NCI-H2227 (cell line): ENCODE data around the gene TNFSF11.

ENCODE experiments used
- DNase-seq: peaks from one replicate; lab custom pipeline; 2025; ENCODE audit not compliant: unreplicated experiment; lab: John Stamatoyannopoulos, UW

Gene TNFSF11

DNA sequence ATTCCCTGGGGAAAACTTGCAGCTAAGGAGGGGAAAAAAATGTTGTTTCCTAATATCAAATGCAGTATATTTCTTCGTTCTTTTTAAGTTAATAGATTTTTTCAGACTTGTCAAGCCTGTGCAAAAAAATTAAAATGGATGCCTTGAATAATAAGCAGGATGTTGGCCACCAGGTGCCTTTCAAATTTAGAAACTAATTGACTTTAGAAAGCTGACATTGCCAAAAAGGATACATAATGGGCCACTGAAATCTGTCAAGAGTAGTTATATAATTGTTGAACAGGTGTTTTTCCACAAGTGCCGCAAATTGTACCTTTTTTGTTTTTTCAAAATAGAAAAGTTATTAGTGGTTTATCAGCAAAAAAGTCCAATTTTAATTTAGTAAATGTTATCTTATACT is 33.6 kb downstream of the TNFSF11 start:
- DNase-seq = no peak

DNA sequence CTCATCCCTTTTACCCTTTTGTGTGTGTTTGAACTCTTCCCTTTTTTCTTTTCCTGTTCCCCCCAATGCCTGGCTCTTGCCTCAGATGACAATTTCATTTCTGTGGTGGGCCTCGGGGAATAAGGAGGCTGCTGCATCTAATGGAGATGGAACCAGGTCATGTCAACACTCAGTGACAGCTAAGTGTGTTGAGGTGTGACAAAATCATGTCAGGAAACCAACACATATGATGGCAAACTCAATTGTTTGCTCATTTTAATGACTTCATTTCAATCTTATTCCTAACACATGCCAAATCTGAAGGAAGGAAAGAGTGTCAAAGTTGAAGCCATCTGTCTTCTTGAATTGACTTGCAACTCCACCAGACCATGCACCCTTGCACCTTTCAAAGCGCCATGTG is 36.7 kb downstream of the TNFSF11 start:
- no peak for DNase-seq

DNA sequence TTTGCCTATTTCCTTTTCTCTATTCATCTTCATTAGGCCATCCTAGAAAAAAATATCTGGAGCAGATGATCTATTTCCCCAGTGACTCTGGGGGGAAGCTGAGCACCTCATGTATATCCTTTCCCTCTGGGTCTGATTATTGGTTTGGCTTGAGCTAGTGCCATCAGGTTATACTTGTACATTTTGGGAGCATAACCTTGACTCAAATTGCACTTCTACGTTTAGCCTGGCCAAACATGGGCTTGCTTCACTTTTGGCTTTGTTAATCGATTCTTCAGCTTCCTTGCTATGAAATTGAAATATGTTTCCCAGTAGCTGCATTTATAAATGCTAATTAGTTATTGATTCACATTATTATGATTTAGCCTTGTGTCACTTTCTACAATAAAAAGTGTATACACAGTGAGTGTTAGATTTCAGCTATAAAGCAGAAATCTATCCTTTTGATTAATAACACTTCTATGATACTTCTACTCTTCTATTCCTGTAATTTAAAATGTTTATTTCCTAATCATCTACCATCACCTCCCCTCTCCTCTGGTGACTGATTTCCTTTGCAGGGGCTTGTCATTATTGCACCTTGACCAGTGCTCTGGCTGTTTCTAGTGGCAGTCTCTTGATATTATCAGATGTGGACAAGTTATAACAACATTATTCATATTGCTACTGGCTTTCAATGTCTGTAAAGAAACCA is 37.3 kb downstream of the TNFSF11 start:
- DNase-seq = no peak

DNA sequence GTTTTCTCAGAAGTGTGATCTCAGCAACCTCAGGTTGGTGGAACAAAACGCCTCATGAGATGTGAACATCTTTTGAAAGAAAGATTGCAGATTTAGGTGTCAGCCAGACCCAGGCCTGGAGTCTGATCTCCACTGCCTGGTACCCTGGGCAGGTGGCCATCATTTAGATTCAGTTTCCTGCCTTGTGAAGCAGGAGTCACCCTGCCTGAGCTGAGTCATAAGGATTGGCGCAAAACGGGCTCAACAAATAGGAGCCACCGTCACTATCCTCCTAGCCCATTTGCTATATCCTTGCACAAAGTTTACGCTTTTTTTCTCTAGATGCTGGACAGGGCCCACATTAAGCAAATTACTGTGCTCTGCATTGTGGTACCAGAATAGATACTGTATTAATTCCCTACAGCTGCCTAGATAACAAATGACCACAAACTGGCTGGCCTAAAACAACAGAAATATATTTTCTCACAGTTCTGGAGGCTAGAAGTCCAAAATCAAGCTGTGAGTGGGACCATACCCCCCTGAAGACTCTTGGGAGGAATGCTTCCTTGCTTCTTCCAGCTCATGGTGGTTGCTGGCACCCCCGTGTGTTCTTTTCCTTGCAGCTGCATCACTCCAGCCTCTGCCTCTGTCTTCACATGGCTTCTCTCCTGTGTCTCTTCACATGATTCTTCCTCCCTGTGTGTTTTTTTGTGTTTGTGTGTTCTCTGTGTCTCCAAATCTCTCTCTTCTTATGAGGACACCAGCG is 38.2 kb downstream of the TNFSF11 start:
- no peak for DNase-seq

DNA sequence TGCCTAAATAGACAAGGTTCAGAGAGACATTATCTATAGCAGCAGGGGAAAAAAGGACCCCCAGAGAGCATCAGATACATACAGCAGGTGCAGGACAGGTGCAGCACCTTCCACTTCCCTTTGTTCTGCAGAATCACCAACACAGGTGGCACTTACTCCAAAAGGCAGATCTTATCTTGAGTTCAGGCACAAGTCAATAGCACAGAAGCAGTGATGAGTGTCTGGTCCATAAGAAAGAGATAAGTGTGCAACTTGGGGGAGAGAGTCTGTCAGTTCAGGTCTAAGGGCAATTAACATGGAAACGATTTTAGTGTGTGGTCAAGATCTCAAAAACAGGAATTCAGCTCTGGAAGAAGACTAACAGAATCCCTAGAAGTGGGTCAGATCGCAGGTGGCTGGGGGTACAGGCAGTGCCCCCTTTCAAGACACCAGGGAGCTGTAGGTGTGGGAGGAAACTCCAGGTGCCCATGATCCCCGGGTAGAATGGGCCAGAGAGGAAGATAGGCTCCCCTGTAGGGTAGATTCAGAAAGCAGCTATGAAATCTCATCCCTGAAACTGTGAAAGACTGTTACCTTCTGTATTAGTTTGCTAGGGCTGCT is 40.6 kb downstream of the TNFSF11 start:
- DNase-seq = no peak

DNA sequence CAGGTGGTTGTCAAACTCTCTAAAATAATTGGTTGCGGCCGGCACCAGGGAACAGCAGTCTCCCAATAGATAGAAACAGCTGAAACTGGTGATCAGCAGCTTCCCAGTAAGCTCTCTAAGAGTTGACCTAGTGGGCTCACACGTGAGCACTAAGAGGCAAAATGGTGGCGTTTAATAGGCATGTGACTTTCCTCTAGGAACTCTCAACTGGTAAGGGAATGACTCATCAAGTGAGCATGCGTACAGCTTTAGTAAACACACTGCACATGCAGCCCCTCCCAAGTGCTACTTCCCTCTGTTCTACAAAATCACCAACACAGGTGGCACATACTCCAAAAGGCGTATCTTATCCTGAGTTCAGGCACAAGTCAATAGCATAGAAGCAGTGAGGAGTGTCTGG is 41.7 kb downstream of the TNFSF11 start:
- DNase-seq = no peak

DNA sequence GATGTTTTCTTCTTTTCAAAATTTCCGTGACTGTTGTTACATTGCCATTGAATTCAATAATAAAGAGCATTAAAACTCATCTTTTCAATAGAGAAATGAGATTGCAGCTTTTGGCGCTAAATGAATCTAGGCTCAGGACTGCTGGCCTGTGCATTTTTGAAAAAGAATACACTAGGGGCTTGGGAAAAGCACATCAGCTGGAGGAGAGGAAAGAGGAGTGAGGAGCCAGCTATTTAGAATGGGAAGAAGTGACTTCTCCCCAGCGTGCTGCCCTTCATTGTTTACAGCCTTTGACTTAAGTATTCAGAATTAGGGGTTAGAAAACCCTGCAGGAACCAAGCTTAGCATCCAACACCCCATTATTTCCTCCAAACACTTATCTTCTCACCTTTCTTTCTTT is 43.3 kb downstream of the TNFSF11 start:
- peak; percentile 19 for DNase-seq

DNA sequence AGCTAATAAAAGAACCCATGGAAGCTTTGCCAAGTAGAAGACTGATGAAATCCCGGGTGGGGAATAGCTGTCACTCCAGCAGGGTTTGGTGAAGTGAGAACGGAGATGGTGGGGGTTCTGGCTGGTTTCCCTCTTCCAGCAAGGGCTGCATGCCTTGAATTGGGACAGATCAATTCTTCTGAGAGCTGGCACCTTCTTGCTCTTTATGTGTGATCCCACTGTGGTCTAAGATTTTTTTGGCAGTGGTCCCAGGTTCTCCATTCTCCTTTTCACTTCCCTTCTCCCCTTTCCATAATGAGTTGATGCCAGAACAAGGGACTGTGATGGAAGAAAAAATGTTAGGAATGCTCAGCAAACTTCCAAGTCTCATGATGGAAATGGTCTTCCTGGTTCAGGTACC is 50.0 kb downstream of the TNFSF11 start:
- no peak for DNase-seq

DNA sequence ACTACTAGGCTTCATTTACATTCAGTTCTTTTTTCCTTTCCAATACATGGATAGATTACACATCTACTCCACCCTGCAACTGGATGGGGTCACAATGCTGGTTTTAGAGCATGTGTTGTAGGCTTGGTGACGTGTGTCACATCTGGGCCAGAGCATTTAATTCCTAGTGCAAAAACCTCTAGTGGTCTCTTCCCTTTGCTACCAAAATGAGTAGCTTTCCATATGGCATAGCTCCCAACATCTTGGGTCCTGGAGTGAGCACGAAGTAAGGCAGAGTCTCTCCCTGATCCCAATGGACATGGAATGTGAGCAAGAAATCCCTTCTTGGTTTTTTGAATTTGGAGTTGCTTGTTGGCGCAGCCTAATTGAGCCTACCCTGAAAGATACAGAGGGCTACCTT is 51.7 kb downstream of the TNFSF11 start:
- DNase-seq = no peak

DNA sequence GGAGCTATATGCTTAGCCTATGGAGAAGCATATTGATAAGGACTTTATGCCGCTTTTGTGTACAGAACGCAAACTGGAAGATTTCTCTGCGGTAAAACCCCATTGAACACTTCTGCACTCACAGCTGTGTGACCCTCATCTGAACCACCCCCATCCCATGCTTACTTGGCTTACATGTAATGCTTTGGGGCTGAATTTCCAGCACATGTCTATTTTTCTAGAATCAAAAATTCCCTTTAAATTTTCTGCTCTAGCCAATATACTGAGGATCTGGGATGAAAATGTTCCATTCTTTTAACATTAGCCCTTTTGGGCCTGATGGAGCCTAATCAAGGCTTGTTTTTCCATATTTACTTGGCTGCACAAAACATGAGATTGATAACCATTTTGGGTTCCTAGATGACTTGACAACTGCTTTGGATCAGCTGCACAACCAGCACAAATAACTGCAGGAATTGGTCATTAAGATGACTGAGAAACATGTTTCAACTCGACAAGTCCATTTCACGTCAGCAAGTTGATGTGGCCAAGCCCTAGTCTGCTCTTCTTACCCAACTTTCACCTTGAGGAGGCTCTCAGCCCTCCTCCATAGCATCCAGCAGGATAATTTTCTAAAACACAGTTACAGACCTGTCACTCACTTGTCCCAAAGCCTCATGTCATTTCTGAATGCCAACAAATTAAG is 52.4 kb downstream of the TNFSF11 start:
- no peak for DNase-seq

DNA sequence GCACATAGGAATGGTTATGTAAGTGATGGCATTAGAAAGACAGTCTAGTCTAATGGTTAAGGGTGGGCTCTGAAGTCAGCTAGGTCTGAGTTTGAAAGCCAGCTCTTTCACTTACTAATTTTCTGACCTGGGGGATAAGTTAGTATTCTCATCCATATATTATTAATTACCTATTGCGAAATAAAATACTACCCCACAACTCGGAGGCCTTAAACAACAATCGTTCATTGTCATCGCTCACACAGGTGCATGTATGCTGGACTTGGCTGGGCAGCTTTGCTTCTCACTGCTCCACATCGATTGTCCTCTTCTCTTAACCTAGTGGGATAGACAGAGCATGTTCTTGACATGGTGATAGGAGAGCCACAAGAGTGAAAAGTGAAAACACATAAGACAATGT is 54.7 kb downstream of the TNFSF11 start:
- no peak for DNase-seq

DNA sequence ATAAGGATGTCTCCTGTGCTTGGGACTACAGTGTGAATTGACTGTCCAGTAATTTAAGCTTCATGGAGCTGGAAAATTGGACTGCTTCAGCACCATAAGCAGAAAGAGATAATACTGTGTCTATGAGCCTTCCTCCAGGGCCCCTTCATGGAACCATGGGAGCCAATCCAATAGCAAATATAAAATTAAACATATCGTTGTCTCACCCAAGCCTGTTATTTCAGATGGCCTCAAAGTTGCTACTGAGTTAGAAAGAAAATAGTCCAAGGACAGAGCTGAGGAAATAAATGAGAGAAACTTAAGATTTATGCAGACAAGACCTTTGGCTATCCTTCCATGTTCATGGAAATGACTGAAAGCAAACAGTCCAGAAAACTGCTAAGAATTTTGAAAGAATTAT is 57.2 kb downstream of the TNFSF11 start:
- no peak for DNase-seq

DNA sequence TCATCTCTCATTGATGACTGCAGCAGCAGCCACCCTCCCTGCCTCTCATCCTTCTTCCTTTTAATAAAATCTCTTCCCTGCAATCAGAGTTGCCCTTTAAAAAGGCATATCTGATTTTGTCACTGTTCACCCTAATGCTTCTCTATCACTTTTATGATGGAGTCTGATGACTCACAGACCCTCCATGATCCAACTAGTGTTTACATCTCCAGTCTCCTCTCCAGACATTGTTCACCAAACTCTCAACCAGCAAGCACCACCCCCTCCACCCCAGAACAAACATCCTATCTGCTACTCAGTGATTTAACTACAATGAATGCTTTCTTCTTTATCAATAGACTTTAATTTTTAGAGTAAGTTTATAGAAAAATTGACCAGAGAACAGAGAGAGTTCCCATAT is 59.5 kb downstream of the TNFSF11 start:
- no peak for DNase-seq

DNA sequence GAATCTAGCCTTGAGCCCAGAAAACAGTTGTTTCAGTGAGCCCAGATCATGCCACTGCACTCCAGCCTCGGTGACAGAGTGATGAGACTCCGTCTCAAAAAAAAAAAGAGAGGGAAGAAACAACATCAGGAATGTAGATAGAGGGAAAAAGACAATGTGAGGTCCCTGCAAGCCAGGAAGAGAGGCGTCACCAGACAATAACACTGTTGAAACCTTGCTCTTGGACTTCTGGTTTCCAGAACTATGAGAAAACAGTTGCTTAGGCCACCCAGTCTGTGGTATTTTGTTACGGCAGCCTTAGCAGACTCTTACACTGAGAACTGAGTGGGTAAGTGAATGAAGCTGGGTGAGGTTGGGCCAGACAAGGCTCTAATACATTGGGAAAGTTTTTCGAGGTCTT is 64.1 kb downstream of the TNFSF11 start:
- DNase-seq = no peak

DNA sequence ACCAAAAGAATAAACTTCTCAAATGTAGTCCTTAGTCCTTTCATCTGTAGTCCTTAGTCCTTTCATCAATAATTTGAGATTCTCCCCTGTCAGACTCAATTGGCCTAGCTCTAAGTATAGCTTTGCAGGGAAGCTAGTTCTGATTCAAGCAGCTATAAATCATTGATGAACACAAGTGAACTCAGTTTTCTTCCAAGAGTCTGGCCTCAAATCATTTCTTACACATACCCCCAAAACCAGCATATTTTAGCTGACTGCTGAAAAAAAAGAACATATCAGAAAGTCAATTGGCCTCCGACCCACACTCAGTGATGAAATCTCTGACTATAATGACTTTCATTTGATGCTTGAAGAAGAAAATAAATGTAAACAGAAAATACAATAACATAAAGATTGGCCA is 64.9 kb downstream of the TNFSF11 start:
- no peak for DNase-seq

DNA sequence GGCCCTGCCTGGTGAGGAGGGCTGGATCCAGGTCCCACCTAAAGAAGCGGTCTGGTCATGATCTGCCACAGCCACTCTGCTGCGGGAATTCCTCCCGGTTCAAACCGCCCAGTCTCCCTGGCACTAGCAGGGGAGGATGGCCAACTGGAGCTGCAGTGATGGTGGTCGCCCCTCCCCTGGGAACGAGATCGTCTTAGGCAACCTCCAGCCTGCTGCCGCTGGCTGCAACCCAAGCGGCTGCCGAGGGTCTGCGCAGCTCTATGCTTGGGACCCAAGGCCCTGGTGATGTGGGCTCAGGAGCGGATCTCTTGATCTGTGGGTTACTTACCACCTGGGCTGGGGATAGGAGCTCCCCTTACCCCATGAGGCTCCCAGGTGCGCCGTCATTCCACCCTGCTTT is 69.1 kb downstream of the TNFSF11 start:
- DNase-seq = no peak

DNA sequence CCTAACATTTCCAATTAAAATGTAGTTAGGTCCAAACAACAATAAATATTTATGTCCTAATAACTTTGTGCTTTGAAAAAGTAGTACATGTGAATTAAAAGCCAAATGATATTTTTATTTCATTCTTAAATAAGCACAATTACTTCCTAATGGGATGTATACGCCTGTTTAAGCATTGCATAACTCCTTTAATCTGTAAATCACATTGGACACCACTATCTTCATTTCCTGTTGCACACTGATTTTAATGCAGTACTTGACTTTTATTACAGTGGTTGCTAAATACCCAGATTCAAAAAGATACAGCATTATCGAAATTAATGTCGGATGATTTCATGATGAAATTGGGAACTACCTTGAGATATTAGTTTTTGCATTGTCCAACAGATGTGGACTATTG is 70.9 kb downstream of the TNFSF11 start:
- DNase-seq = no peak

DNA sequence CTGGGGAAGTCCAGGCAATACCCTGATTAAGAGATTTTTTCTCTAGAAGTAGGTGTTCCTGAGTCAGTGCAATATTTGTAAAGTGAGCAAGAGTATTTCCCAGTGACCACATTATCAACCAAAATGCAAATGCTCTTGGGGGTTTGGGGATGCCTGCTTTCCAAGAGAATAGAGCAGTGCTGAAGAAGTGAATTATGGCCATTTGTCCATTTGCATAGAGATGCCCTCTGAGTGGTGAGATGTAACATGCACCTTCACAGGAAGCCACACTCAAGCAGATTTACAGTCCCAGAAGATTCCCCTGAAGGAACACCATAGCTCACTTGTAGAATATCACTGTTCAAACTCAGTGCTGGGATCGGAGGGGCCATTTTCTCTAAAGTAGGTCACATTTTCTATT is 71.8 kb downstream of the TNFSF11 start:
- DNase-seq = no peak

DNA sequence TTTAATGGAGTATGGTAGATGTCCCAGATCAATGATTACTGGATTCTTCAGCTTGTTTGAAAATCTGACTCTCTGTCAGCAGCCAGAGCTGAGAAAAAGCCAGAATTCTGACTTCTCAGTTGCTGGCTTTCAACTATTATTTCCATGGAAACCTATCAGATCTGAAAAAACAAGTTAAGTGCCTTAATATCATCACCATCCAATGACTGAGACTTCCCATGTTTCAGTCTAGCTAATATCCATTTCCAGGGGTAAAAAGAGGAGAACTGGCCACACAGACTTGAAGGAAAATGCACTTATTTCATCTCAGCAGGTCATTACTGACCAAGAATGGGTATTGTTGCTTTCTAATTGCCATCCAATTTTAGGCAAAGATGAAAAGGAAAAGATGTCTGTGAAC is 75.2 kb downstream of the TNFSF11 start:
- DNase-seq = peak; percentile 56

DNA sequence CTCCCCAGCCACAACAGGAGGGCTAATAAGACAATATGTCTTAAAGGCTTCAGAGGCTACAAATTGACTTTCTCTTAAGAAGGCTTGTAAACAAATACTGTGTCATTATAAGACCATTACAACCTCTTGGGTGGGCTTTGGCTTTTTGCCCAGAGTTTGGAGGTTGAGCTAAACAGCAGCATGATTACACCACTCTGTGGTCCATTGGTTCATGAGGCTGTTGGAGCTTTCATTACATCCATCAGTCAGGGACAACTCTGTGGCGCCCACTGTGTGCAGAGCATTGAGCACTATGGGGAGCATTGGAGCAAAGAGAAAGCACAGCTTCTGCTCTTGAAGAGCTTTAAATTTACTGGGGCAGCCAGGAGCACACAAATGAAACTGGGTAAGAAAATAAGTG is 75.9 kb downstream of the TNFSF11 start:
- DNase-seq = peak; percentile 90

DNA sequence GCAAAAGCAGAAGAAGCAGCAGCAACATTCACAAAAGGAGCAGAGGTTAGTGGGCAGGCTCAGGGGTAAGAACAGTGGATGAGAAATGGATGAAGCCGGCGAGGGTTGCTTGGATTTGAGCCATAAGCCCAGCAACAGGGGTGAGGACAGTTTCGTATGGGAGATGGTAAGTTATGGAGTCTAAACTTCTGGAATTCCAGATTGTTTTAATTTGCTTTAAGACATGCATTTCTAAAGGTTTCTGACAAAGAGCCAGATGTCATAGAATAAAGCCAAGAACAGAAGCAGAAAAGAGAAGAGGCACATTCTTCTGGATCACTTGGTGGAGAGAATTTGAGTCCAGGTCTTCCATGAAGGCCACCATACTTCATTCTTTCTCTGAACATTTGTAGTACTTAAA is 76.6 kb downstream of the TNFSF11 start:
- no peak for DNase-seq
